ENCODE data around the gene ARHGEF9. TPM values are rescaled to one million over a fixed set of nuclear protein-coding genes. Genes with fewer than 3 reads are reported as not detected.
A peak's percentile ranks its signal among the peaks of the same experiment; 100 is the strongest.
"Not testable (repeated sequence)": the region's sequence is repeated elsewhere in the genome, so short reads cannot be mapped to it uniquely, and the experiment has no call there.

Gene ARHGEF9
- polyA plus RNA-seq, 2 of the 4 experiments (the other 2 are of a cell fraction) = 6.8 to 15.4 TPM

DNA sequence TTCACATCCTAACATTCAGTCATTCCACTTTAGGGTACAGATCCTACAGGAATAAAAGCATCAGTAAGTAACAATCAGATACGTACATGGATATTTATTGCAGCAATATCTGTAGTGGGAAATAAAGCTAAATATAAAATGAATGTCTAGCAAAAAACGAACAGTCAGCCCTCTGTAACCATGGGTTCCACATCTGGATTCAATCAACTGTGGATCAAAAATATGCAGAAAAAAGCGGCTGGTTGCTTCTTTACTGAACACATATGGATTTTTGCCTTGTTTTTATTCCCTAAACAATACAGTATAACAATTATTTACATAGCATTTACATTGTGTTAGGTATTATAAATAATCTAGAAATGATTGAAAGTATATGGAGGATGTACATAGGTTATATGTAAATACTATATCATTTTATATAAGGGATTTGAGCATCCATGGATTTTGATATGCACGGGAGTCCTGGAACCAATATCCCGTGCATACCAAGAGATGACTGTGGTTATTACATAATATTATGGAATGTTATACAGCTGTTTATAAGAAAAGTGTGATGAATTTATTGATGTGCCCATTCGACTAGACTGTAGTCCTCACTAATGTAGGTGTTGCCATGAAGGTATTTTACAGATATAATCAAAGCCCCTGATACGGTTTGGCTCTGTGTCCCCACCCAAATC, 132.8 kb downstream of the ARHGEF9 start:
- CTCF ChIA-PET = no interaction called here
- TF ChIP-seq, protein P1, sequence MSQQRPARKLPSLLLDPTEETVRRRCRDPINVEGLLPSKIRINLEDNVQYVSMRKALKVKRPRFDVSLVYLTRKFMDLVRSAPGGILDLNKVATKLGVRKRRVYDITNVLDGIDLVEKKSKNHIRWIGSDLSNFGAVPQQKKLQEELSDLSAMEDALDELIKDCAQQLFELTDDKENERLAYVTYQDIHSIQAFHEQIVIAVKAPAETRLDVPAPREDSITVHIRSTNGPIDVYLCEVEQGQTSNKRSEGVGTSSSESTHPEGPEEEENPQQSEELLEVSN (IDR thresholded peaks at IDR 0.05; ENCODE audit: borderline replicate concordance, low read depth) = no peak
- TF ChIP-seq, protein P2, sequence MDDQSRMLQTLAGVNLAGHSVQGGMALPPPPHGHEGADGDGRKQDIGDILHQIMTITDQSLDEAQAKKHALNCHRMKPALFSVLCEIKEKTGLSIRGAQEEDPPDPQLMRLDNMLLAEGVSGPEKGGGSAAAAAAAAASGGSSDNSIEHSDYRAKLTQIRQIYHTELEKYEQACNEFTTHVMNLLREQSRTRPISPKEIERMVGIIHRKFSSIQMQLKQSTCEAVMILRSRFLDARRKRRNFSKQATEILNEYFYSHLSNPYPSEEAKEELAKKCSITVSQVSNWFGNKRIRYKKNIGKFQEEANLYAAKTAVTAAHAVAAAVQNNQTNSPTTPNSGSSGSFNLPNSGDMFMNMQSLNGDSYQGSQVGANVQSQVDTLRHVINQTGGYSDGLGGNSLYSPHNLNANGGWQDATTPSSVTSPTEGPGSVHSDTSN (IDR thresholded peaks at IDR 0.05) = no peak
- TF ChIP-seq KDM5A (IDR thresholded peaks at IDR 0.05) = no peak
- TF ChIP-seq NFE2L2 (conservative IDR thresholded peaks at IDR 0.05; ENCODE audit: low read length) = no peak
- 86% methylated on average over 7 of the region's 7 CpGs for WGBS (ENCODE audit: missing lambda C conversion rate)

DNA sequence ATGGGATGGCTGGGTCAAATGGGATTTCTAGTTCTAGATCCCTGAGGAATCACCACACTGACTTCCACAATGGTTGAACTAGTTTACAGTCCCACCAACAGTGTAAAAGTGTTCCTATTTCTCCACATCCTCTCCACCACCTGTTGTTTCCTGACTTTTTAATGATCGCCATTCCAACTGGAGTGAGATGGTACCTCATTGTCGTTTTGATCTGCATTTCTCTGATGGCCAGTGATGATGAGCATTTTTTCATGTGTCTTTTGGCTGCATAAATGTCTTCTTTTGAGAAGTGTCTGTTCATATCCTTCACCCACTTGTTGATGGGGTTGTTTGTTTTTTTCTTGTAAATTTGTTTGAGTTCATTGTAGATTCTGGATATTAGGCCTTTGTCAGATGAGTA, 139.3 kb downstream of the ARHGEF9 start:
- POLR2A ChIA-PET; ATAC-seq; H3K4me1 ChIP-seq; H3K4me3 ChIP-seq; H3K27ac ChIP-seq; CTCF ChIA-PET; H3K4me2 ChIP-seq; DNase-seq (ENCODE audit: low read depth in 1 of 2, low spot score in 1 of 2); H3K9me3 ChIP-seq; FAIRE-seq: not testable (repeated sequence)
- WGBS (ENCODE audit: missing lambda C conversion rate) = 72% methylated on average over 2 of the region's 2 CpGs

More for the DNA sequence above, 132.8 kb downstream of the ARHGEF9 start:
- ATAC-seq = no peak
- no peak overlapping the region for H3K4me3 ChIP-seq
- no peaks in the 10 kb centered on the region for H3K9me3 ChIP-seq
- DNase-seq (ENCODE audit: low read depth in 1 of 2, low spot score in 1 of 2) = no peak
- FAIRE-seq = peak; percentile 86
- H3K4me1 ChIP-seq = no peaks in the 10 kb centered on the region
- POLR2A ChIA-PET = no interaction called here
- H3K4me2 ChIP-seq = no peak overlapping the region
- no peak overlapping the region for H3K27ac ChIP-seq

DNA sequence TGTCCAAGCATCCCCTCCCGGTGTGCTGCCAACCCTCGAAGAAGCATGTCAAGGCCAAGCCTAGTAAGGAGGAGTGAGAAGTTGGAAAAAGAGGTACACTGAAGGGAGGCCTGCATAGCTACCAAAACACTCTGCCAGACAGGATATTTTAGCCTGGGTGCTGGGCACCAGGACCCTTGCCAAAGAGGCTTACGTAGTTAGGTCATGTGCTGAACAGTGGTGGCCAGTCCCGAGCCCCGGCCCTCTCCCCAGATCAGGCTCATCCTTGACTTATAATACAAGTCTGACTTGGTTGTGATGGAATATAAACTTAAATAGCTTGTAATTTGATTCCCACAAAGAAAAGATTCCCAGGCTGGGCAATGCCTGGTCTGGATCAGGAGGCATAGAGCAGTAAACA, 149.3 kb downstream of the ARHGEF9 start:
- TF ChIP-seq ZSCAN20 (CRISPR knock-in tag; IDR thresholded peaks at IDR 0.05) = no peak
- TF ChIP-seq FOSB (CRISPR knock-in tag; IDR thresholded peaks at IDR 0.05) = no peak
- no peak for TF ChIP-seq CBX8 (IDR thresholded peaks at IDR 0.05)
- TF ChIP-seq ZNF302 (CRISPR knock-in tag; IDR thresholded peaks at IDR 0.05) = no peak
- no peak for TF ChIP-seq NPAS2 (CRISPR knock-in tag; IDR thresholded peaks at IDR 0.05; ENCODE audit: borderline replicate concordance)
- TF ChIP-seq, protein P1 (IDR thresholded peaks at IDR 0.05; ENCODE audit: borderline replicate concordance, low read depth) = no peak
- TF ChIP-seq HOXB5 (CRISPR knock-in tag; IDR thresholded peaks at IDR 0.05) = no peak
- no peak for TF ChIP-seq EHMT2 (IDR thresholded peaks at IDR 0.05; ENCODE audit: low read depth)
- TF ChIP-seq EHF (CRISPR knock-in tag; IDR thresholded peaks at IDR 0.05) = no peak
- ChIA-PET POLR2A (no interaction called here), CTCF (no interaction called here)
- no peak for DNase-seq (ENCODE audit: low read depth in 1 of 2, low spot score in 1 of 2)
- ATAC-seq = no peak
- H3K9me3 ChIP-seq = no peaks in the 10 kb centered on the region
- FAIRE-seq = no peak
- H3K27ac ChIP-seq = no peak overlapping the region
- H3K4me3 ChIP-seq = no peak overlapping the region
- WGBS (ENCODE audit: missing lambda C conversion rate) = 85% methylated on average over 5 of the region's 5 CpGs
- H3K4me1 ChIP-seq = no peaks in the 10 kb centered on the region
- H3K4me2 ChIP-seq = no peak overlapping the region

DNA sequence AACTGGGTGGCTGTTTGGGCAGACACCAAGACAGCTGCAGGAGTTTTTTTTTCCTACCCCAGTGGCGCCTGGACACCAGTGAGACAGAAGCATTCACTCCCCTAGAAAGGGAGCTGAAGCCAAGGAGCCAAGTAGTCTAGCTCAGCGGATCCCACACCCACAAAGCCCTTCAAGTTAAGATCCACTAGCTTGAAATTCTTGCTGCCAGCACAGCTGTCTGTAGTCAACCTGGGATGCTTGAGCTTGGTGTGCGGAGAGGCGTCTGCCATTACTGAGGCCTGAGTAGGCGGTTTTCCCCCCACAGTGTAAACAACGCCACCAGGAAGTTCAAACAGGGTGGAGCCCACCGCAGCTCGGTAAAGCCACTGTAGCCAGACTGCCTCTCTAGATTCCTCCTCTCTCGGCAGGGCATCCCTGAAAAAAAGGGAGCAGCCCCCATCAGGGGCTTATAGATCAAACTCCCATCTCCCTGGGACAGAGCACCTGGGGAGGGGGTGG, 171.4 kb downstream of the ARHGEF9 start:
- ATAC-seq = no peak
- no peak overlapping the region for H3K27ac ChIP-seq
- H3K4me2 ChIP-seq = no peak overlapping the region
- 42% methylated on average over 6 of the region's 9 CpGs for WGBS (ENCODE audit: missing lambda C conversion rate)
- no peaks in the 10 kb centered on the region for H3K9me3 ChIP-seq
- no peak for DNase-seq (ENCODE audit: low read depth in 1 of 2, low spot score in 1 of 2)
- H3K4me1 ChIP-seq = no peaks in the 10 kb centered on the region
- TF ChIP-seq HOXB13 (CRISPR knock-in tag; IDR thresholded peaks at IDR 0.05; ENCODE audit: low read depth) = no peak
- no peak for TF ChIP-seq CHD2 (IDR thresholded peaks at IDR 0.05; ENCODE audit: low read length, partially characterized antibody)
- TF ChIP-seq, protein P2 (IDR thresholded peaks at IDR 0.05) = no peak
- TF ChIP-seq POLR2A (IDR thresholded peaks at IDR 0.05; ENCODE audit: low read length) = no peak
- no peak for TF ChIP-seq PHF8 (IDR thresholded peaks at IDR 0.05; ENCODE audit: borderline replicate concordance, low read depth)
- TF ChIP-seq, protein P1 (IDR thresholded peaks at IDR 0.05; ENCODE audit: borderline replicate concordance, low read depth) = no peak
- no peak for TF ChIP-seq EHF (CRISPR knock-in tag; IDR thresholded peaks at IDR 0.05)
- TF ChIP-seq RFX5 (IDR thresholded peaks at IDR 0.05) = no peak
- TF ChIP-seq POLR2AphosphoS2 (conservative IDR thresholded peaks at IDR 0.05; ENCODE audit: low read length) = no peak
- ChIA-PET POLR2A (no interaction called here), CTCF (no interaction called here)
- H3K4me3 ChIP-seq = no peak overlapping the region
- no peak for FAIRE-seq
